HUDEP-2 (cell line): ENCODE results near the gene ADGRV1.

Experiments
- DNase-seq, 76 experiments: peaks; one replicate each; lab custom pipeline; 2025; ENCODE audit not compliant: unreplicated experiment in 76 of 76; lab: John Stamatoyannopoulos, UW

The ADGRV1 gene

GRCh38 chr5:90930756-90931431, 372.3 kb downstream of the ADGRV1 start:
- DNase-seq: no peak

- DNase-seq: peak in 18 of 76 experiments; percentile 1 to 35 (median 10)
These were observed 373.6 kb downstream of the ADGRV1 start for GRCh38 chr5:90932052-90932699.

- no peak for DNase-seq
These were observed 374.7 kb downstream of the ADGRV1 start for GRCh38 chr5:90933298-90933697.

- DNase-seq: no peak
These were observed 375.6 kb downstream of the ADGRV1 start for GRCh38 chr5:90934091-90934719.

- no peak for DNase-seq
These were observed 376.1 kb downstream of the ADGRV1 start for GRCh38 chr5:90934738-90935137.

- DNase-seq: no peak
These were observed 380.6 kb downstream of the ADGRV1 start for GRCh38 chr5:90939211-90939610.

GRCh38 chr5:90940227-90940995, 381.8 kb downstream of the ADGRV1 start:
- no peak for DNase-seq

GRCh38 chr5:90941002-90941720, 382.6 kb downstream of the ADGRV1 start:
- no peak for DNase-seq

- no peak for DNase-seq
These were observed 385.5 kb downstream of the ADGRV1 start for GRCh38 chr5:90944116-90944515.

GRCh38 chr5:90947667-90948066, 389.1 kb downstream of the ADGRV1 start:
- no peak for DNase-seq

GRCh38 chr5:90948969-90949368, 390.4 kb downstream of the ADGRV1 start:
- no peak for DNase-seq

GRCh38 chr5:90949469-90950358, 391.1 kb downstream of the ADGRV1 start:
- DNase-seq: no peak

- no peak for DNase-seq
These were observed 396.5 kb downstream of the ADGRV1 start for GRCh38 chr5:90955001-90955635.

GRCh38 chr5:90956511-90957097, 398.0 kb downstream of the ADGRV1 start:
- DNase-seq: no peak

- DNase-seq: no peak
These were observed 399.3 kb downstream of the ADGRV1 start for GRCh38 chr5:90957906-90958305.

- DNase-seq: no peak
These were observed 400.7 kb downstream of the ADGRV1 start for GRCh38 chr5:90959262-90959661.

GRCh38 chr5:90962481-90962880, 403.9 kb downstream of the ADGRV1 start:
- no peak for DNase-seq

GRCh38 chr5:90965110-90965685, 406.6 kb downstream of the ADGRV1 start:
- DNase-seq: no peak
